Stimulated activated CD8-positive, alpha-beta memory T cell treated with anti-CD3 and anti-CD28 coated beads, Interleukin-15, amount 100 ng/mL, for 1 hour (primary cell): ENCODE results near the gene RMI1.
"Not testable (repeated sequence)": the region's sequence is repeated elsewhere in the genome, so short reads cannot be mapped to it uniquely, and the experiment has no call there.

Experiments used
- DNase-seq: peaks from one replicate; pipeline ENCODE4 v3.0.0-alpha.2; 2020; ENCODE audit warnings: low read depth

The RMI1 gene

DNA sequence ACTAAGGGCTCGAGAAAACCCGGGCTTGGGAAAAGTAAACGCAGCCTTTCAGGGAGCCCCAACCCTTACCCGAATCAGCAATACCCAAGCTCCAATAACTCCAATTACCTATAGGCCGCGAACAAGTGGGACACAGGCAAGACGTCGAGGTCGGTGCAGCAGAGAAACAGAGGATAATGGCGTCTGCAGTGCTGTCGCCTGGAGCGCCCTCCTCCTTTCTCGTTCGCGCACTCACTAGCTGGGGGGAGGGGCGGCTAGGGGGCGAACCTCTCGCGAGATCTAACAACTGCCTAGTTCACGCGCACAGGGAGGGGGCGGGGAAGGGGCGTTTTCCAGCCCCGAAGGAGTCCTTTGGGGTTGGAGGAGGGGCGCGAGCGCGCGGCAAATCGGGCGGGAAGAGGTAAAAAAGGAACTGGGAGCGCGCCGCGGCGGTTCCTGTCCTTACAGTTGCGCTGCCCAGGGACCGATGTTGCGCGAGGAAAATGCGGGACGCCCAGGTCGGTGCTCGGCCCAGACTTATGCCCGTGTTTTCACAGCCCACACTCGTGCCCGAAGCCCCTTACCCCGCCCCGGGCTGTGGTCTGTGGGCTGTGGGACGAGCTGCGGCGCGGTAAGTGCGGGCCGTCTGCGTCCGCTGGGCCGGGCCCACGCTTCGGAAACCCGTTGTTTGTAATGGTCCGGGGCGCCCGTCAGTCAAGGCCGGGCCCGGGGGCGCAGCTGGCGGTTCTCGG is at the start of gene RMI1:
Gene RMI1 (plus strand): TSS at position 411 of the 731 bp plus-strand sequence. CDS start 20,182 bp downstream, outside the sequence.
- peak; percentile 99 for DNase-seq

- no peak for DNase-seq
Measured at GRCh38 chr9:83930881-83931280, 49.7 kb upstream of the RMI1 start.

DNA sequence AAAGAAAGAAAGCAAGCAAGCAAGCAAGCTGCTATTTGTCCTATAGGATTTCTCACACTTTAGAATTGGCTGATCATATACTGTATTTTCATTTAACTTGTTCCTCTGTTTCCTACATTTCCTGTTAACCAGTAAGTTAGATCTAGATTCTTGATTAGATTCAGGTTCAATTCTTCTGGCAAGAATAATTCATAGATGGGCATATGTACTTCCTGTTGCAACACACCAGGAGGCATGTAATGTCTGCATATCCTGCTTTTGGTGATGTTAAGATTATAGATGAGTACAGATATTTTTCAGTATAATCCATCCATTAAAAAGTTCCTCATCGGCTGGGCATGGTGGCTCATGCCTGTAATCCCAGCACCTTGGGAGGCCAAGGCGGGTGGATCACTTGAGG is 48.6 kb upstream of the RMI1 start:
- DNase-seq: no peak

- no peak for DNase-seq
Measured at GRCh38 chr9:83932851-83933250, 47.8 kb upstream of the RMI1 start.

DNA sequence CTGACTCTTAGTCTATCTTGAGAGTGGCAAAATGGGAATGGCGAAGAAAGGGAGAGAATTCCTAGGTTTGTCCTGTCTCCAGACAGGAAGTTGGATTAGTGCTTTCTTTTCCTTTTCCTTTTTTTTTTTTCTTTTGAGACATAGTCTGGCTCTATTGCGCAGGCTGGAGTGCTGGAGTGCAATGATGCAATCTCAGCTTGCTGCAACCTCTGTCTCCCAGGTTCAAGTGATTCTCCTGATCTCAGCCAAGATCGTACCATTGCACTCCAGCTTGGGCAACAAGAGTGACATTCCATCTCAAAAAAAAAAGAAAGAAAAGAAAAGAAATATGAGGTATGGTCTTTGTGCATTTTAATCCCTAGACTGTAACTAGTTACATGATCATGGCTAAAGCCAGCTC is 46.8 kb upstream of the RMI1 start:
- DNase-seq: no peak

DNA sequence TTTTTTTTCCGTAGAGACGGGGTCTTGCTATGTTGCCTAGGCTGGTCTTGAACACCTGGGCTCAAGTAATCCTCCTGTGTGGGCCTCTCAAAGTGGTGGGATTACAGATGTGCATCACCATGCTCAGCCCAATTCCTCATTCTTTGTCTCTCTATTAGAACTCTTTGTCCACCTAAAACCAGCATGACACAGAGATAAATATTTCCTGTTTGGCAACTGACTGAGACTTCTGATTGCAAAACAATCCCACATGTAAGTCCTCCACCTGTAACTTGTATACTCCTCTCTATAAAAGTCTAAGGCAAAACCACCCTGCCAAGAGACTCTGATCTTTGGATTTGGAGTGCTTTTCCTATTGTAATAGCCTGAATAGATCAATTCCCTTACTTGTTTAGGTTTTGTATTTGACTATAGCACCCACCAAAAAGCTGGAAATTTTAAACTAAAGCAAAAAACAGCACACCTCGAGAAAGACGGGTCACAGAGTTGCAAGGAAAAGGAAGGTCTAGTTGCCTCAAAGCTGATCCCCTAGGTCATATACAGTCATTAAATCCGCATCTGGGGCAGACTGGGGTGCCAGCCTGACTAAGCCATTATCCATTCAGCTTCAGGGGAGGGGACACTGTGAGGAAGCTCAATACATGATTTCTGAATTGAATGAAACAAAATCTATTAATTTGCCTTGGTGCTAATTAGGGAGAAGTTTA is 45.9 kb upstream of the RMI1 start:
- DNase-seq: no peak

- no peak for DNase-seq
Measured at GRCh38 chr9:83935276-83935935, 45.2 kb upstream of the RMI1 start.

DNA sequence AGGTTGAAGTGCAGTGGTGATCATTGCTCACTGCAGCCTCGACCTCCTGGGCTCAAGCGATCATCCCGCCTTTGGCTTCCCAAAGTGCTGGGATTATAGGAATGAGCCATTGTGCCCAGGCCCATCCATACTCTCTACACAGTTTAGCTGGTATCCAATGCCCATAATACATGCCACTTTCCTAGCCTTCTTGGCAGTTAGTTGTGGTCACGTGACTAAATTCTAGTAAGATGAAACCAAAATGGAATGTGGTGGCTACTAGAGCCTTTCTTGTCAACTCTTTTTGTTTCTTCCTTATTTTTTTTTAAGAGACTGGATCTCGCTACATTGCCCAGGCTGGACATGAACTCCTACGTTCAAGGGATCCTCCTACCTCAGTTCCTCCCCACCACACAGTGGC is 44.1 kb upstream of the RMI1 start:
- no peak for DNase-seq

DNA sequence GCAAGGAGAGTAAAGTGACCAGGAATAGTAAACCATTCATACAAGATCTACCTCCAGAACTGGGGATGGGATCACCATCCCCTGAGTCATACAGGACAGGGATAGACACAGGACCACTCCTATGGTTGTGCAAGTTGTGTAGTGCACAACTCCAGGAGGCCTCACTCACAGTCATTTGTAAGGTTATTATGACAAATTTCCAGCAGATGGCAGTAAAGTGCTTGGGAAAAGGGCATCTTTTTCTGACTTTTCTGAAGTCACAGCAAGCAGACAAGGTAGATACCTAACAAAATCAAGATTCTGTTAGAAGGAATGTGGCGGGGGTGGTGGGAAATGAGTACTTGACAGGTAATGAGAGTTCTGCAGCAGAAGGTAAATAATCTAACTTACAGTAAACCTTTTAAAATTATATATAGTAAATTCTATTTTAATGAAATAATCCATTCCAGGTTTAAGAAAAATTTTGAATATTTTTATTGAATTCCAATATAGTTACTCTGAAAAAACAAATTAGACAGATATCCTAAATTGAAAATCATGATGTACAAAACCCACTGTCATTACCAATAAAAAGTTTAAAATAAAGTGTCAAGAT is 42.6 kb upstream of the RMI1 start:
- no peak for DNase-seq

DNA sequence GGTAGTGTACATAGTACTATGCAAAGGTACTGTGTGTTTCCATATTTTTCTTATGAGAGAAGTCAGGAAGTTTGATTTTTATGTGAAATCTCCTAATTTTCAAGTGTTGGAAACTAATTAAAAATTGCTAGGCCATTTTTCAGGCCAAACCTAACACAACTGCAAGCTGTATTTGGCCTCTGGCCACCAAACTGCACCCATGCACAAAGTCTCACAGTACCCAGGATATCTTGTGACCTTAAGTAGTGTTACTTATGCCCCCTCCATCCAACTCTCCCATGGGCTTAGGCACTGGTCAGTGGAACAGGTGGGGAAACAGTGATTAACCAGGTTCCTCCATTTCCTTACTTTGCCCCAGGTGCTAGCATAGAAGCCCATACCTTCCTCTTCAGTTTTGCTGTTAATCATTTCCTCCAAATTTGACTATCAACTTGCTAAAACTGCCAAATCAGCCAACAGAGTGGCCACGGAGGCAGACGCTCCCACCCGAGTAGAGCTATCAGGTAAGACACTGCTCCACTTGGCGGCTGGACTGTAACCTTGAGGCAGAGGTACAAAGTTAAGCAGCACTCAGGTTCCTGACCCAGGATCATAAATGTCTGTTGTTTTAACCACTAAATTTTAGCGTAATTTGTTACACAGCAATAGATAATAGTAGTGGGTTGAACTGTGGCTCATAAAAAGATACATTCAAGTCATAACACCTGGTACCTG is 39.9 kb upstream of the RMI1 start:
- no peak for DNase-seq

GRCh38 chr9:83948096-83948495 is 32.5 kb upstream of the RMI1 start:
- not testable (repeated sequence) for DNase-seq

- no peak for DNase-seq
Measured at GRCh38 chr9:83956086-83956435, 24.5 kb upstream of the RMI1 start.

DNA sequence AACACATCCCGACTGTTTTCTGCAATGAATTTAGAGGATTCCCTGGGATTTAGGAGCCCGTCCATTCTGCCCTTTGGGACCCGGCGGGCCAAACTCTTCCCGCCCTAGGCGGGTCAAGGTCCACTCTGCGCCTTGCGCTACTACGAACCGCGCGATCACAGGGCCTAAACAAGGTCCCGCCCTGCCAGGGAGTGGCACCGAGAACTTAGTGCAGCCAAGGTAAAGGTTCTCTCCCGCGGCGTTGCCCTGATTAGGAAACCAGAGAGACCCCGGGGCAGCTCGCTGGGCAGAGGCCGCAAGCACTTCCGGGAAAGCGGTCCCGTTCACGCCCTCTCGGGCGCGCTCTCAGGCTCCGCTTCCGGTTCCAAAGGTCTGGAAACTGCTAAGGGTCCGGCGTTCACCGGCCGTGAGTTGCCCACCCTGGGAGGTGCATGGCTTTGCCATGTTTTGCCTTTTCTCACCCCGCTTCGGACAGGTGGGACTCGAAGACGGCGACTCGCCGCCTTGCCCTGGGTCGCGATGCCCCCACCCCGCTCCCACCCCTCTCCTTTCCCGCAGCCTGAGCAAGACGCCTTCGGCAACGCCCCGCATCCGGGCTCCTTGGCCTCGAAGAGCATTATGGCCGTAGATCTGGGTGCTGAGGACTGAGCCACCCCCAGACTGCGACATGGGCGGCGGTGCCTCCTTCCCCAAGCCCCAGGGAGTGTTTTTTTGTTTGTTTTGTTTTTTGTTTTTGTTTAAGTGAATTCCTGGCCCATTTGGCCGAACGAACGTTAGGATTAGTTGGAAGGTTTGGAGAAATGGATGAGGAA is 24.0 kb upstream of the RMI1 start:
- peak; percentile 16 for DNase-seq

- no peak for DNase-seq
Measured at GRCh38 chr9:83957248-83957513, 23.4 kb upstream of the RMI1 start.

- no peak for DNase-seq
Measured at GRCh38 chr9:83959061-83959460, 21.5 kb upstream of the RMI1 start.

DNA sequence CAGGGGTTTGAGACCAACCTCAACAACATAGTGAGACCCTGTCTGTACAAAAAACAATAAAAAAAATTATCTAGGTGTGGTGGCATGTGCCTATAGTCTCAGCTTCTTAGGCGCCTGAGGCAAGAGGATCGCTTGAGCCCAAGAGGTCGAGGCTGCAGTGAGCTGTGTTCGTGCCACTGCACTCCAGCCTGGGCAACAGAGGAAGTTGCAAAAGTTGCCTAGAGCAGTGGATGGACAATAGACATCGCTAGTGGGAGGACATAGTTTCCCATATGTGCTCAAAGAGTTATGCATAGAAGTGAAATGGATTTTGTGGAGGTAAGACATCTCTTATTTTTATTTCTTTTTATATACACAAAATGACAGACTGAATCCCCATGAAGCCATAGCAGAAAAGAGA is 19.6 kb upstream of the RMI1 start:
- DNase-seq: no peak

- DNase-seq: no peak
Measured at GRCh38 chr9:83962165-83962564, 18.4 kb upstream of the RMI1 start.

- no peak for DNase-seq
Measured at GRCh38 chr9:83964973-83965349, 15.6 kb upstream of the RMI1 start.

DNA sequence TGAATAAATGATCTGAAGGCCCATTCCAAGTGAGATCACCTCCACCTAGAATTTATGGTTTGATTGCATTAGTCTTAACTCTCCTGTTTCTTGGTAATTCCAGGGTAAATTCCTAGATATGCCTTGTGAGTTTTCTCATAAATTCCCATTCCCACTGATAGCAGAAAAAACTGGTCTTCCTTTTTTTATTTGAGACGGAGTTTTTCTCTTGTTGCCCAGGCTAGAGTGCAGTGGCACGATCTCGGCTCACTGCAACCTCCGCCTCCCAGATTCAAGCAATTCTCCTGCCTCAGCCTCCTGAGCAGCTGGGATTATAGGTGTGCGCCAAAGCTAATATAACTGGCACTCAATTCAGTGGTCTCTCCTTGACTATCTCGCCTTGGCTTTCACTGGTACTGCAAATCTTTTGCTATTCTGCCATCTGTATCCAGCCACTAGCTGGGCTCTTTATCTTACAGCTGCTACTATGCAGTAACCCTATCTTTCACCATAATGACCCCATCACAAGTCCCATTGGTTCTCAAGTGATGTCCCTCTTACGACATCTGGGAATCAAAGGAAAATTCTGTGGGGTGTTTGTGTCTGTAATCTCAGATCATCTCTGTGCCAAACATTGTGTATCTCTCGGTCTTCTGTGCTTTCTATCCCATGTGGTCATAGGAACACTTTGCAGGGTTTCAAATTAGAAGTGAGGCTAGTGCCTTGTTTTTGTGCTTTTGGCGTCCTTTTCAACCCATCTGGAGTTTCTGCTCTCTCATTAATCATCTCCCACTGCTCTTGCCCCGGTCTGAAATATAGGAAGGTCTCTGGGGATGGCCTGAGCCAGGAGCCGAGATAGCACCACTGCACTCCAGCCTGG is 15.0 kb upstream of the RMI1 start:
- no peak for DNase-seq

DNA sequence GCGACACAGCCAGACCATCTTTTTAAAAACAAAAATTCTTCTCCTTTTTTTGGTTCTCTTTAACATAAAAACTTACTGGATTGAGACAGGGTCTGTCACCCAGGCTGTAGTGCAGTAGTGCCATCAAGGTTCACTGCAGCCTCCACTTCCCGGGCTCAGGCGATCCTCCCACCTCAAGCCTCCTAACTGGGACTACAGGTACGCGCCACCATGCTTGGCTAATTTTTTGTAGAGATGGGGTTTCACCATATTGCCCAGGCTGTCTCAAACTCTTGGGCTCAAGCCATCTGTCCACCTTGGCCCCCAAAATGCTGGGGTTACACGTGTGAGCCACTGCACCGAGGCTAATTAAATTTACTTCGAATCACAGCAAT is 14.4 kb upstream of the RMI1 start:
- DNase-seq: no peak

DNA sequence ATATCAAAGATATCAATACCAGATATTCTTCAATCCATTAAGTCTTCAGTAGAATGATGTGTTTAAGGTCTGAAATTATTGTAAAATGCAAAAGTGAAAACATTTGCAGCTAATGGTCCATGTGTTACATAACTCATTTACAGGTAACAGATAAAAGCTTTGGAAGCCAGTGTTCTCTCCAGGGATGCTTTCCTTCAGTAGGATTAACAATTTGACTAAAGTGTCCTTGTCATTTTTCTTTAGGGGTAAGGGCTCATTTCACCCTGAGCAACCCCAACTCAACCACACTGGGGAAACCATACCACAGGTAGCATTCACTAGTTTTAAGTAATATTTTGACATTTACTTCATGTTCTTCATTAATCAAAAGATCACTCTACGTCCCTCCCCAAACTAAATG is 13.5 kb upstream of the RMI1 start:
- DNase-seq: no peak
